OCI-LY7 (cell line): ENCODE data around the gene GRN. TPM values are rescaled to one million over a fixed set of nuclear protein-coding genes. Genes with fewer than 3 reads are reported as not detected.

Source experiments
- BruUV-seq: library from RNA; stranded (reverse); fragments of 400-500 nt; replicated peaks from 2 replicates; lab custom pipeline; 2021; lab: Mats Ljungman, UMichigan
- CTCF ChIA-PET: fragments of 300-600 bp; sonication (Branson Sonifier 250); formaldehyde crosslinking; loops from one replicate; lab custom pipeline; 2022; ENCODE audit warnings: antibody characterized with exemption; ENCODE audit not compliant: unreplicated experiment; lab: Charles Lee
- POLR2A ChIA-PET: fragments of 300-600 bp; sonication (Branson Sonifier 250); formaldehyde crosslinking; loops from one replicate; lab custom pipeline; 2022; ENCODE audit warnings: antibody characterized with exemption; lab: Charles Lee
- DNase-seq: peaks from one replicate; pipeline ENCODE4 v3.0.0-alpha.2; 2015; ENCODE audit warnings: low spot score
- H2AFZ ChIP-seq: fragments of 200-600 bp; sonication (generic), shearing (Covaris generic); 2 replicates; pipeline ENCODE4 v1.6.1; 2014; ENCODE audit warnings: mild to moderate bottlenecking, antibody characterized with exemption, low read length, moderate library complexity
- H3K27ac ChIP-seq: fragments of 200-600 bp; sonication (generic); 2 replicates; pipeline ENCODE4 v1.5.1; 2014; ENCODE audit warnings: mixed run types, low read depth, mild to moderate bottlenecking, moderate library complexity, low read length, inconsistent platforms; ENCODE audit not compliant: poor library complexity, severe bottlenecking
- H3K36me3 ChIP-seq: fragments of 200-600 bp; sonication (generic); 2 replicates; pipeline ENCODE4 v1.6.1; 2014; ENCODE audit warnings: mild to moderate bottlenecking, antibody characterized with exemption, low read length, moderate library complexity, mixed read lengths; ENCODE audit not compliant: insufficient read depth
- H3K4me1 ChIP-seq: fragments of 200-600 bp; sonication (generic); 2 replicates; pipeline ENCODE4 v1.5.1; 2014; ENCODE audit warnings: mild to moderate bottlenecking, low read length; ENCODE audit not compliant: insufficient read depth, poor library complexity, severe bottlenecking
- H3K4me2 ChIP-seq: fragments of 200-600 bp; sonication (generic); 2 replicates; pipeline ENCODE4 v1.6.1; 2014; ENCODE audit warnings: mild to moderate bottlenecking, low read length
- H3K4me3 ChIP-seq: fragments of 200-600 bp; sonication (generic); 2 replicates; pipeline ENCODE4 v1.5.1; 2014; ENCODE audit warnings: mild to moderate bottlenecking, low read depth, low read length; ENCODE audit not compliant: poor library complexity, severe bottlenecking
- H3K79me2 ChIP-seq: fragments of 200-600 bp; sonication (generic); 2 replicates; pipeline ENCODE4 v1.6.1; 2016; ENCODE audit warnings: low read depth, mild to moderate bottlenecking, low read length, moderate library complexity, mixed read lengths; ENCODE audit not compliant: insufficient read depth
- H3K9me2 ChIP-seq: fragments of 200-600 bp; sonication (generic); 2 replicates; pipeline ENCODE4 v1.6.1; 2016; ENCODE audit warnings: mild to moderate bottlenecking, low read length, mixed read lengths; ENCODE audit not compliant: insufficient read depth
- H3K9me3 ChIP-seq: fragments of 200-600 bp; sonication (generic); 2 replicates; pipeline ENCODE4 v1.6.1; 2014; ENCODE audit warnings: mild to moderate bottlenecking, mixed run types, low read length, mixed read lengths
- H4K20me1 ChIP-seq: fragments of 200-600 bp; sonication (generic); 2 replicates; pipeline ENCODE4 v1.6.1; 2014; ENCODE audit warnings: mild to moderate bottlenecking, antibody characterized with exemption, low read length, moderate library complexity, mixed read lengths; ENCODE audit not compliant: insufficient read depth
- EZH2phosphoT487 ChIP-seq: fragments of 200-600 bp; sonication (generic); IDR thresholded peaks from 2 replicates; pipeline ENCODE4 v1.6.1; 2018; ENCODE audit warnings: low read depth, borderline replicate concordance, mild to moderate bottlenecking, mixed run types, antibody characterized with exemption, low read length, moderate library complexity, mixed read lengths
- intact Hi-C: fragments of 100-400 bp; cut with micrococcal nuclease; formaldehyde crosslinking; loops from one replicate; pipeline ENCODE4 v1.10.0; 2022; ENCODE audit not compliant: unreplicated experiment
- total RNA-seq, 2 experiments: library from RNA; depleted of rRNA in 1 of 2; stranded (reverse); fragments of >200 nt in 1 of 2; shearing (Covaris generic) in 1 of 2; gene quantifications; 2 replicates each; pipeline ENCODE4 v1.2.3, GENCODE V29; 2014 to 2022
- TF ChIP-seq, protein P1 (sequence below): fragments of 200-600 bp; sonication (generic); conservative IDR thresholded peaks from 2 replicates; pipeline ENCODE4 v1.5.1; 2014; ENCODE audit warnings: mild to moderate bottlenecking, antibody characterized with exemption, low read length, moderate library complexity, mixed read lengths

Gene GRN
- total RNA-seq, 2 experiments from 2014 or later = 203 to 247 TPM

DNA sequence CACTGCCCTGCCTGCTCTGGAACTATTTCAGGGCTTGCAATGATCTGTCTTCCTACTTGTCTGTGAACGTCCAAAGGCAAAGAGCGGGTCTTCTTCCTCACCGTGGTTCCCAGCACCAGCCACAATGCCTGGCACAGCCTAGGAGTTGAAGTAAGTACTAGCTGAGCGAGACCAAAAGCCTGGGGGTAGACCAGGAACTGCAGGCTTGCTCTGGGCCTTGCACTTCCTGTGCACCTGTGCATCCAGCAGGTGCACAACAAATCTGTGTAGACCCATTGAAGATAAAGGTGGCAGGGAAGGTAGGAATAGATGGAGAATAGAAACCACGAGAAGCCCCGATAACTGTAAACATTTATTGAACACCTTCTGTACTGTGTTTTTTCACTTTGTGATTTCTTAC is 13.9 kb downstream of the GRN start:
- Histone ChIP-seq H3K4me3 (peak overlapping the region; percentile 50), H2AFZ (peak overlapping the region; percentile 42; the same call in 1 of the 2 replicates), H3K4me1 (peaks cover 68% of the 10 kb centered on the region), H3K9me3 (no peaks in the 10 kb centered on the region), H3K79me2 (no peaks in the 10 kb centered on the region), H3K9me2 (no peaks in the 10 kb centered on the region), H4K20me1 (no peaks in the 10 kb centered on the region), H3K36me3 (no peaks in the 10 kb centered on the region), H3K27ac (peak overlapping the region; percentile 74), H3K4me2 (peak overlapping the region; percentile 73)
- ChIA-PET CTCF (no interaction called here), POLR2A (interaction anchor here (0.5 to 1.7 kb wide), 3 partner anchors 11 to 188 kb away, joined by 4 read pairs; no protein-coding TSS in a partner anchor)
- DNase-seq = peak; percentile 85
- intact Hi-C loops = no loop called here
- TF ChIP-seq, protein P1, sequence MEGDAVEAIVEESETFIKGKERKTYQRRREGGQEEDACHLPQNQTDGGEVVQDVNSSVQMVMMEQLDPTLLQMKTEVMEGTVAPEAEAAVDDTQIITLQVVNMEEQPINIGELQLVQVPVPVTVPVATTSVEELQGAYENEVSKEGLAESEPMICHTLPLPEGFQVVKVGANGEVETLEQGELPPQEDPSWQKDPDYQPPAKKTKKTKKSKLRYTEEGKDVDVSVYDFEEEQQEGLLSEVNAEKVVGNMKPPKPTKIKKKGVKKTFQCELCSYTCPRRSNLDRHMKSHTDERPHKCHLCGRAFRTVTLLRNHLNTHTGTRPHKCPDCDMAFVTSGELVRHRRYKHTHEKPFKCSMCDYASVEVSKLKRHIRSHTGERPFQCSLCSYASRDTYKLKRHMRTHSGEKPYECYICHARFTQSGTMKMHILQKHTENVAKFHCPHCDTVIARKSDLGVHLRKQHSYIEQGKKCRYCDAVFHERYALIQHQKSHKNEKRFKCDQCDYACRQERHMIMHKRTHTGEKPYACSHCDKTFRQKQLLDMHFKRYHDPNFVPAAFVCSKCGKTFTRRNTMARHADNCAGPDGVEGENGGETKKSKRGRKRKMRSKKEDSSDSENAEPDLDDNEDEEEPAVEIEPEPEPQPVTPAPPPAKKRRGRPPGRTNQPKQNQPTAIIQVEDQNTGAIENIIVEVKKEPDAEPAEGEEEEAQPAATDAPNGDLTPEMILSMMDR = no peak
- no peak for TF ChIP-seq EZH2phosphoT487
- no TSS peak for BruUV-seq

DNA sequence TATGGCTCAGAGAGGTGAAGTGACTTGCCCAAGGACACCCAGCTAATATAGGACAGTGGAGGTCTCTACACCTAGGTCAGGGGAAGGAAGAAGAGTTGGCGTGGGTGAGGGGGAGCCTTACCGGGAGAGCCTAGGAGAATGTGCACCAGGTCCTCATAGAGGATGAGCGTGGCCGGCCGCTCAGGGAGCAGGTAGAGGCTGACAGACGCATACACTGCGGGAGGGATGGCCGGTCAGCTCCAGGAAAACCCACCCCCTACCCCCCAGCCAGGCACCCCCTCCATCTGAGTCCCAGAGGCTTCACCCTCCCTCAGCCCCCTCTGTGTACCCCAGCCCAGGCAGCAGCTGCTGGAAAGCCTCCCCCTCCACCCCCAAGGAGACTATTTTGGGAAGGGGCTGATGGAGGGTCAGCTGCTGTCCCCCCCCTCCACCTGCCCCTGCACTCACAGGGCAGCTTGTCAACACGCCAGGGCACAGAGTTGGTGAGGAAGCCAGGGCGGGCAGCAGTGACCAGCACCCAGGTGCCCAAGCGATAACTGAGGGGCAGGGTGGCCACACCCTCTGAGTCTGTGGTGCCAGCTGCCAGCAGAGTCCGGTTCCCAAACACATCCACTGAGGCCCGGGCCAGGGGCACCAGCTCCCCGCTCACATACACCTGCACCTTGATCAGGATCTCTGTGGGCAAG is 14.5 kb downstream of the GRN start:
- POLR2A ChIA-PET = interaction anchor here (0.5 to 1.7 kb wide), 4 partner anchors 12 to 421 kb away, joined by 4 read pairs; no protein-coding TSS in a partner anchor
- Histone ChIP-seq H3K79me2 (no peaks in the 10 kb centered on the region), H3K36me3 (no peaks in the 10 kb centered on the region), H3K9me2 (no peaks in the 10 kb centered on the region), H3K4me3 (peak overlapping the region; percentile 50), H3K4me2 (peak overlapping the region; percentile 73), H3K4me1 (peaks cover 68% of the 10 kb centered on the region), H2AFZ (peak overlapping the region; percentile 42; the same call in 1 of the 2 replicates), H3K9me3 (no peaks in the 10 kb centered on the region), H4K20me1 (no peaks in the 10 kb centered on the region), H3K27ac (peak overlapping the region; percentile 74)
- intact Hi-C loops = no loop called here
- TF ChIP-seq, protein P1 = no peak
- TF ChIP-seq EZH2phosphoT487 = no peak
- DNase-seq = no peak
- no TSS peak for BruUV-seq
- CTCF ChIA-PET = no interaction called here

DNA sequence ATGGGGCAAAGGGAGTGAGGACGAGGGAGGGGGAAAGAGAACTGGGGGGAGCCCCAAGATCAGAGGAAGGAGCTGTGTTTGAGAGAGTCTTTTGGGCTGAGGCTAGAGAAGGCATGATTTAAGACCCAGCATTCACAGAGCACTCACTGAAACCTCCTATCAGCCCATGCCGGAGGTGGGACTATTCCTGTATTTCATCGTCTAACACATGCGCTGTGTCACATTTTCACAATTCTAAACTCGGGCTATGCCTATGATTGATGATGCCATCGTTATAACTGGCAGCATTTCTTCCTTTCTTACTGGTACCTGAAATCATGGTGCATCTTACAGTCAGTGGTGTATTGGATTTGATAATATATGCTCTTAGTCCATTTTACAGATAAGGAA is 15.0 kb downstream of the GRN start:
- POLR2A ChIA-PET = interaction anchor here (0.6 to 1.7 kb wide), 2 partner anchors 139 to 421 kb away, joined by 4 read pairs; no protein-coding TSS in a partner anchor
- Histone ChIP-seq H3K4me2 (peak overlapping the region; percentile 73), H3K4me3 (no peak overlapping the region), H3K9me3 (no peaks in the 10 kb centered on the region), H3K36me3 (no peaks in the 10 kb centered on the region), H3K4me1 (peaks cover 63% of the 10 kb centered on the region), H3K27ac (peak overlapping the region; percentile 74), H3K9me2 (no peaks in the 10 kb centered on the region), H4K20me1 (no peaks in the 10 kb centered on the region), H2AFZ (no peak overlapping the region), H3K79me2 (no peaks in the 10 kb centered on the region)
- TF ChIP-seq EZH2phosphoT487 = no peak
- TF ChIP-seq, protein P1 = no peak
- no peak for DNase-seq
- CTCF ChIA-PET = no interaction called here
- no TSS peak for BruUV-seq
- intact Hi-C loops = no loop called here
